ENCODE results near the gene EFHC1.

EFHC1 gene

DNA sequence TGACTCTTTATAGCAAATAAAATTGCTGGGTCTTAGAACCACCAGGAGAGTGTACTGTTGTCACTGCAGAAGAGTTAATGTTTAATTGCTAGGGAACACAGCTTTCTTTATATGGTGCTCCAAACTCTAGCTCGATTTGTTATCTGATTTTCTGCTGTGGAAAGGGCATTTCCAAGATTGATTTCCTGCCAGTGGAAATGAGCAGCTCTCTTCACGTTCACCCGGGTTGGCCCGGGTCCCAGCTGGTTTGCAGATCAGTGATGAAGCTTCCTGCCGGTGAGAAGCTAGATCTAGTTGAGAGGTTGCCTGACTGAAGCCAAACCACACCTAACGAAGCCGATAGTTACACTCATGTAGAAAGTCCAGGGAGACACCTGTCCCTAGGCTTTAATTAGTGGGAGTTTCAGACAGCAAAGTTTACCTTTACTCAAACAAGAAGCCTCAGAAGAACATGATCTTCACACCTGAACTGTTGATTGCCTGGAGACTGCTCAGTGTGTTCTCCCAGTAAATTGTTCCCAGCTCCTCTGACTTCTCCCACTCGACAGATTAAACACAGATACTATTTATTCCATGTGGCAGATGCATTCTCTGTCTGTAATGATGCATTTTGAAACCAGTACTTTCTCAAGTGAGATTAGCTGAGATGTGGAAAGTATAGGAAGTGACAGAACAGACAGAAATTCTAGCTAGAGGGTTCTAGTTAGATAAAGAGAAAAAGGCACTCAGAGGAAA lies 30.3 kb upstream of the EFHC1 start:
- TF ChIP-seq ISL1 (CRISPR knock-in tag; IDR thresholded peaks at IDR 0.05) (0 out of 2 replicates have a peak, but pooled peaks have one; percentile 10), ZNF565 (CRISPR knock-in tag; conservative IDR thresholded peaks at IDR 0.05; ENCODE audit: low read depth) (no peak)
- ATAC-seq = peak; percentile 79

DNA sequence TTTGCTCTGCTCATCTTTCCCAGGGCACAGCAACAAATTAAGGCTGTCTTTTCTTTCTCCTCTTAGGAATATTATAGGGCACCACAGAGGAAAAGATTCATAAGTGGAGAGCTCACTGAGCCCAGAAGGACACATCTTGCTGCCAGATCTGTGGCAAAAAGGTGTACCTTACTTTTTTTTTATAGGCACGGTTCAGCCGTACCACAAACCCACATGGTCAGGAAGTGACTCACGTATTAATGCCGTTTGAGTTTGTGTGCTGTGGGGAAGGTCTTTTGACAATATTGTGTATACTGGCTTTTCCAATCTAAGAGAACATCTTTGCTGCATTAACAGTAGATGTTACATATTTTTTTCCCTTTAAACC lies 29.8 kb upstream of the EFHC1 start:
- ATAC-seq = peak; percentile 78
- TF ChIP-seq, protein P1, sequence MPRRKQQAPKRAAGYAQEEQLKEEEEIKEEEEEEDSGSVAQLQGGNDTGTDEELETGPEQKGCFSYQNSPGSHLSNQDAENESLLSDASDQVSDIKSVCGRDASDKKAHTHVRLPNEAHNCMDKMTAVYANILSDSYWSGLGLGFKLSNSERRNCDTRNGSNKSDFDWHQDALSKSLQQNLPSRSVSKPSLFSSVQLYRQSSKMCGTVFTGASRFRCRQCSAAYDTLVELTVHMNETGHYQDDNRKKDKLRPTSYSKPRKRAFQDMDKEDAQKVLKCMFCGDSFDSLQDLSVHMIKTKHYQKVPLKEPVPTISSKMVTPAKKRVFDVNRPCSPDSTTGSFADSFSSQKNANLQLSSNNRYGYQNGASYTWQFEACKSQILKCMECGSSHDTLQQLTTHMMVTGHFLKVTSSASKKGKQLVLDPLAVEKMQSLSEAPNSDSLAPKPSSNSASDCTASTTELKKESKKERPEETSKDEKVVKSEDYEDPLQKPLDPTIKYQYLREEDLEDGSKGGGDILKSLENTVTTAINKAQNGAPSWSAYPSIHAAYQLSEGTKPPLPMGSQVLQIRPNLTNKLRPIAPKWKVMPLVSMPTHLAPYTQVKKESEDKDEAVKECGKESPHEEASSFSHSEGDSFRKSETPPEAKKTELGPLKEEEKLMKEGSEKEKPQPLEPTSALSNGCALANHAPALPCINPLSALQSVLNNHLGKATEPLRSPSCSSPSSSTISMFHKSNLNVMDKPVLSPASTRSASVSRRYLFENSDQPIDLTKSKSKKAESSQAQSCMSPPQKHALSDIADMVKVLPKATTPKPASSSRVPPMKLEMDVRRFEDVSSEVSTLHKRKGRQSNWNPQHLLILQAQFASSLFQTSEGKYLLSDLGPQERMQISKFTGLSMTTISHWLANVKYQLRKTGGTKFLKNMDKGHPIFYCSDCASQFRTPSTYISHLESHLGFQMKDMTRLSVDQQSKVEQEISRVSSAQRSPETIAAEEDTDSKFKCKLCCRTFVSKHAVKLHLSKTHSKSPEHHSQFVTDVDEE (CRISPR knock-in tag; IDR thresholded peaks at IDR 0.05) = no peak
- peak; percentile 76 for TF ChIP-seq ZNF8 (CRISPR knock-in tag; IDR thresholded peaks at IDR 0.05)

DNA sequence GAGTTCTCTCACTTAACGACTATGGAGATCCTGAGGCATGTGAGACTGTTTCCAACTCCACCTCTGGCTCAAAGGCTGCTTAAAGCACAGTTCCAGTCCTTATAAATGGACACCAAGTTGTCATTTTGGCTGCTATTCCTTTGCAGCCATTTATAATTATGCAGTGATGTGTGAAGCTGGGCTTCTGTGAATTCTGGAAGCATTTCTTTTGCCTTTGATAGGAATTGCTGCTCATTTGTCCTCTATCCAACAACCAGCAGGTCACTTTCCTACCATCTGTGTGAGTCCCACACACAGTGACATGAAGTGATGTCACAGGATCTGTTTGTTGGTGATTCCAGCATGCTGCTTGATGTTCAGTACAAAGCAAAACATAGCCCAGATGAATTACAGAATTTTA lies 28.5 kb upstream of the EFHC1 start:
- no peak for TF ChIP-seq PPARA (CRISPR knock-in tag; IDR thresholded peaks at IDR 0.05; ENCODE audit: borderline replicate concordance)
- TF ChIP-seq, protein P2, sequence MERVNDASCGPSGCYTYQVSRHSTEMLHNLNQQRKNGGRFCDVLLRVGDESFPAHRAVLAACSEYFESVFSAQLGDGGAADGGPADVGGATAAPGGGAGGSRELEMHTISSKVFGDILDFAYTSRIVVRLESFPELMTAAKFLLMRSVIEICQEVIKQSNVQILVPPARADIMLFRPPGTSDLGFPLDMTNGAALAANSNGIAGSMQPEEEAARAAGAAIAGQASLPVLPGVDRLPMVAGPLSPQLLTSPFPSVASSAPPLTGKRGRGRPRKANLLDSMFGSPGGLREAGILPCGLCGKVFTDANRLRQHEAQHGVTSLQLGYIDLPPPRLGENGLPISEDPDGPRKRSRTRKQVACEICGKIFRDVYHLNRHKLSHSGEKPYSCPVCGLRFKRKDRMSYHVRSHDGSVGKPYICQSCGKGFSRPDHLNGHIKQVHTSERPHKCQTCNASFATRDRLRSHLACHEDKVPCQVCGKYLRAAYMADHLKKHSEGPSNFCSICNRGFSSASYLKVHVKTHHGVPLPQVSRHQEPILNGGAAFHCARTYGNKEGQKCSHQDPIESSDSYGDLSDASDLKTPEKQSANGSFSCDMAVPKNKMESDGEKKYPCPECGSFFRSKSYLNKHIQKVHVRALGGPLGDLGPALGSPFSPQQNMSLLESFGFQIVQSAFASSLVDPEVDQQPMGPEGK (CRISPR knock-in tag; IDR thresholded peaks at IDR 0.05; ENCODE audit: borderline replicate concordance) = no peak
- no peak for TF ChIP-seq ZNF565 (CRISPR knock-in tag; conservative IDR thresholded peaks at IDR 0.05; ENCODE audit: low read depth)
- TF ChIP-seq, protein P1 (CRISPR knock-in tag; IDR thresholded peaks at IDR 0.05) = no peak
- TF ChIP-seq ZNF8 (CRISPR knock-in tag; IDR thresholded peaks at IDR 0.05) = no peak
- TF ChIP-seq, protein P3, sequence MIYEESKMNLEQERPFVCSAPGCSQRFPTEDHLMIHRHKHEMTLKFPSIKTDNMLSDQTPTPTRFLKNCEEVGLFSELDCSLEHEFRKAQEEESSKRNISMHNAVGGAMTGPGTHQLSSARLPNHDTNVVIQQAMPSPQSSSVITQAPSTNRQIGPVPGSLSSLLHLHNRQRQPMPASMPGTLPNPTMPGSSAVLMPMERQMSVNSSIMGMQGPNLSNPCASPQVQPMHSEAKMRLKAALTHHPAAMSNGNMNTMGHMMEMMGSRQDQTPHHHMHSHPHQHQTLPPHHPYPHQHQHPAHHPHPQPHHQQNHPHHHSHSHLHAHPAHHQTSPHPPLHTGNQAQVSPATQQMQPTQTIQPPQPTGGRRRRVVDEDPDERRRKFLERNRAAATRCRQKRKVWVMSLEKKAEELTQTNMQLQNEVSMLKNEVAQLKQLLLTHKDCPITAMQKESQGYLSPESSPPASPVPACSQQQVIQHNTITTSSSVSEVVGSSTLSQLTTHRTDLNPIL (CRISPR knock-in tag; IDR thresholded peaks at IDR 0.05; ENCODE audit: low read depth) = no peak
- ATAC-seq = no peak

DNA sequence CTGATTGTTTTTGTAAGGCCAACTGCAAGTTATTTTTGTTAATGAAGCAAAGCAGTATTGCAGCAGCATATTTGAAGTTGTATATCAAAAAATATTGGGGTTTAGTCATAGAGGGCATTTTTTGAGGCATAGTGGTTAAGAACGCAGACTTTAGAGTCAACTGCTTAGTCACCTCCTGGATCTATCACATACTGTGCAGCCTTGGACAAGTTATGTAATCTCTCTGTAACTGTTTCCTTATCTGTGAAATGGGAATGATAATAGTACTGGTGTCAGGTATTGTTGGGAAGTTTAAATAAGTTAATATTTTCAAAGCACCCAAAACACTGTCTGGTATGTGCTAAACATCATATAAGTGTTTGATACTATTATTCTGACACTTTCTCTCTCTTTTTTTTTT lies 27.2 kb upstream of the EFHC1 start:
- no peak for ATAC-seq
- TF ChIP-seq, protein P4, sequence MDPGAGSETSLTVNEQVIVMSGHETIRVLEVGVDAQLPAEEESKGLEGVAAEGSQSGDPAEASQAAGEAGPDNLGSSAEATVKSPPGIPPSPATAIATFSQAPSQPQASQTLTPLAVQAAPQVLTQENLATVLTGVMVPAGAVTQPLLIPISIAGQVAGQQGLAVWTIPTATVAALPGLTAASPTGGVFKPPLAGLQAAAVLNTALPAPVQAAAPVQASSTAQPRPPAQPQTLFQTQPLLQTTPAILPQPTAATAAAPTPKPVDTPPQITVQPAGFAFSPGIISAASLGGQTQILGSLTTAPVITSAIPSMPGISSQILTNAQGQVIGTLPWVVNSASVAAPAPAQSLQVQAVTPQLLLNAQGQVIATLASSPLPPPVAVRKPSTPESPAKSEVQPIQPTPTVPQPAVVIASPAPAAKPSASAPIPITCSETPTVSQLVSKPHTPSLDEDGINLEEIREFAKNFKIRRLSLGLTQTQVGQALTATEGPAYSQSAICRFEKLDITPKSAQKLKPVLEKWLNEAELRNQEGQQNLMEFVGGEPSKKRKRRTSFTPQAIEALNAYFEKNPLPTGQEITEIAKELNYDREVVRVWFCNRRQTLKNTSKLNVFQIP (CRISPR knock-in tag; IDR thresholded peaks at IDR 0.05; ENCODE audit: borderline replicate concordance, low read depth) = no peak
- TF ChIP-seq ESRRG (CRISPR knock-in tag; IDR thresholded peaks at IDR 0.05) (no peak), OSR1 (CRISPR knock-in tag; IDR thresholded peaks at IDR 0.05) (no peak), ZFP3 (CRISPR knock-in tag; IDR thresholded peaks at IDR 0.05) (no peak), ZC3H10 (CRISPR knock-in tag; IDR thresholded peaks at IDR 0.05) (no peak), SNAI2 (CRISPR knock-in tag; IDR thresholded peaks at IDR 0.05) (no peak), ZNF565 (CRISPR knock-in tag; conservative IDR thresholded peaks at IDR 0.05; ENCODE audit: low read depth) (no peak), TOX (CRISPR knock-in tag; IDR thresholded peaks at IDR 0.05; ENCODE audit: borderline replicate concordance) (no peak), TCF4 (CRISPR knock-in tag; IDR thresholded peaks at IDR 0.05; ENCODE audit: borderline replicate concordance) (no peak), ARNTL (CRISPR knock-in tag; IDR thresholded peaks at IDR 0.05; ENCODE audit: borderline replicate concordance, low read depth) (no peak)
- TF ChIP-seq, protein P1 (CRISPR knock-in tag; IDR thresholded peaks at IDR 0.05) = no peak
- TF ChIP-seq, protein P3 (CRISPR knock-in tag; IDR thresholded peaks at IDR 0.05; ENCODE audit: low read depth) = no peak
- TF ChIP-seq, protein P5, sequence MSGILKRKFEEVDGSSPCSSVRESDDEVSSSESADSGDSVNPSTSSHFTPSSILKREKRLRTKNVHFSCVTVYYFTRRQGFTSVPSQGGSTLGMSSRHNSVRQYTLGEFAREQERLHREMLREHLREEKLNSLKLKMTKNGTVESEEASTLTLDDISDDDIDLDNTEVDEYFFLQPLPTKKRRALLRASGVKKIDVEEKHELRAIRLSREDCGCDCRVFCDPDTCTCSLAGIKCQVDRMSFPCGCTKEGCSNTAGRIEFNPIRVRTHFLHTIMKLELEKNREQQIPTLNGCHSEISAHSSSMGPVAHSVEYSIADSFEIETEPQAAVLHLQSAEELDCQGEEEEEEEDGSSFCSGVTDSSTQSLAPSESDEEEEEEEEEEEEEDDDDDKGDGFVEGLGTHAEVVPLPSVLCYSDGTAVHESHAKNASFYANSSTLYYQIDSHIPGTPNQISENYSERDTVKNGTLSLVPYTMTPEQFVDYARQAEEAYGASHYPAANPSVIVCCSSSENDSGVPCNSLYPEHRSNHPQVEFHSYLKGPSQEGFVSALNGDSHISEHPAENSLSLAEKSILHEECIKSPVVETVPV (CRISPR knock-in tag; IDR thresholded peaks at IDR 0.05) = no peak
